Skeletal muscle satellite cell (primary cell): Measurements from ENCODE around the gene GRAMD1A. TPM values are rescaled to one million over a fixed set of nuclear protein-coding genes. Genes with fewer than 3 reads are reported as not detected.
A peak's percentile ranks its signal among the peaks of the same experiment; 100 is the strongest.

Experiments used
- H3K27me3 ChIP-seq: 2 replicates; pipeline ENCODE4 v1.7.0; 2013; ENCODE audit warnings: low read length; ENCODE audit not compliant: control insufficient read depth, insufficient read depth
- H3K36me3 ChIP-seq: 2 replicates; pipeline ENCODE4 v1.7.0; 2013; ENCODE audit warnings: mild to moderate bottlenecking, control low read depth, low read length; ENCODE audit not compliant: insufficient read depth
- H3K4me1 ChIP-seq: 2 replicates; pipeline ENCODE4 v1.7.0; 2013; ENCODE audit warnings: low read length; ENCODE audit not compliant: control insufficient read depth, insufficient read depth
- H3K4me2 ChIP-seq: 2 replicates; pipeline ENCODE4 v1.7.0; 2013; ENCODE audit warnings: mild to moderate bottlenecking, low read length
- H3K4me3 ChIP-seq: 2 replicates; pipeline ENCODE4 v1.7.0; 2013; ENCODE audit warnings: low read length
- H3K9ac ChIP-seq: 2 replicates; pipeline ENCODE4 v1.7.0; 2013; ENCODE audit warnings: mild to moderate bottlenecking, low read depth, low read length, moderate library complexity
- H3K9me3 ChIP-seq: replicated peaks from 2 replicates; pipeline ENCODE4 v1.7.0; 2013; ENCODE audit warnings: mild to moderate bottlenecking, control low read depth, low read length
- total RNA-seq: library from RNA; depleted of rRNA; stranded (reverse); fragments of >200 nt; gene quantifications from 2 replicates; pipeline ENCODE4 v1.2.3, GENCODE V29; 2012; rRNA removed

The GRAMD1A gene
- total RNA-seq = 17.7 and 17.9 TPM in 2 replicates

- Histone ChIP-seq H3K4me2 (peak within 1 kb of the TSS; percentile 98), H3K4me3 (peak within 1 kb of the TSS; percentile 75), H3K9me3 (no peaks in the 10 kb centered on the region), H3K9ac (peak within 1 kb of the TSS; percentile 89), H3K36me3 (peaks cover 6% of the 10 kb centered on the region), H3K27me3 (no peaks in the 10 kb centered on the region), H3K4me1 (peaks cover 19% of the 10 kb centered on the region)
Measured at GRCh38 chr19:34999498-35000337, at the start of gene GRAMD1A. Gene GRAMD1A, plus strand, starts transcription at chr19:35000323. Its CDS starts 156 bp downstream, at chr19:35000479.

GRCh38 chr19:34953092-34953491 lies 47.0 kb upstream of the GRAMD1A start:
- Histone ChIP-seq H3K4me1 (no peaks in the 10 kb centered on the region), H3K27me3 (no peaks in the 10 kb centered on the region), H3K4me2 (no peak overlapping the region), H3K9ac (no peak overlapping the region), H3K4me3 (no peak overlapping the region), H3K36me3 (peaks cover 14% of the 10 kb centered on the region), H3K9me3 (peaks cover 13% of the 10 kb centered on the region)

GRCh38 chr19:34957830-34958751 lies 42.0 kb upstream of the GRAMD1A start:
- Histone ChIP-seq H3K4me2 (no peak overlapping the region), H3K4me1 (peaks cover 9% of the 10 kb centered on the region), H3K36me3 (peaks cover 33% of the 10 kb centered on the region), H3K9ac (no peak overlapping the region), H3K4me3 (no peak overlapping the region), H3K9me3 (peaks cover 23% of the 10 kb centered on the region), H3K27me3 (no peaks in the 10 kb centered on the region)

- Histone ChIP-seq H3K4me2 (no peak overlapping the region), H3K27me3 (no peaks in the 10 kb centered on the region), H3K4me1 (peaks cover 9% of the 10 kb centered on the region), H3K36me3 (peaks cover 33% of the 10 kb centered on the region), H3K9me3 (peaks cover 23% of the 10 kb centered on the region), H3K9ac (no peak overlapping the region), H3K4me3 (no peak overlapping the region)
Measured at GRCh38 chr19:34959021-34959420, 41.1 kb upstream of the GRAMD1A start.

GRCh38 chr19:34960103-34960805 lies 39.9 kb upstream of the GRAMD1A start:
- Histone ChIP-seq H3K4me3 (no peak overlapping the region), H3K4me1 (peaks cover 9% of the 10 kb centered on the region), H3K27me3 (no peaks in the 10 kb centered on the region), H3K4me2 (no peak overlapping the region), H3K9me3 (peaks cover 23% of the 10 kb centered on the region), H3K36me3 (peaks cover 33% of the 10 kb centered on the region), H3K9ac (no peak overlapping the region)

GRCh38 chr19:34960940-34961679 lies 39.0 kb upstream of the GRAMD1A start:
- no peak overlapping the region for H3K4me3 ChIP-seq

GRCh38 chr19:34961775-34962686 lies 38.1 kb upstream of the GRAMD1A start:
- peaks cover 29% of the 10 kb centered on the region for H3K36me3 ChIP-seq
- H3K4me1 ChIP-seq = peaks cover 9% of the 10 kb centered on the region
- peak overlapping the region; percentile 92 for H3K4me2 ChIP-seq
- no peak overlapping the region for H3K9ac ChIP-seq
- no peaks in the 10 kb centered on the region for H3K27me3 ChIP-seq
- peak overlapping the region; percentile 95 for H3K4me3 ChIP-seq
- peaks cover 23% of the 10 kb centered on the region for H3K9me3 ChIP-seq

More at GRCh38 chr19:34960940-34961679, 39.0 kb upstream of the GRAMD1A start:
- Histone ChIP-seq H3K27me3 (no peaks in the 10 kb centered on the region), H3K9ac (no peak overlapping the region), H3K4me1 (peaks cover 9% of the 10 kb centered on the region), H3K36me3 (peaks cover 33% of the 10 kb centered on the region), H3K9me3 (peaks cover 23% of the 10 kb centered on the region), H3K4me2 (no peak overlapping the region)

GRCh38 chr19:34962687-34963572 lies 37.2 kb upstream of the GRAMD1A start:
- H3K4me2 ChIP-seq = peak overlapping the region; percentile 92
- H3K27me3 ChIP-seq = no peaks in the 10 kb centered on the region
- peaks cover 9% of the 10 kb centered on the region for H3K4me1 ChIP-seq
- H3K4me3 ChIP-seq = peak overlapping the region; percentile 95
- H3K36me3 ChIP-seq = peaks cover 20% of the 10 kb centered on the region
- H3K9me3 ChIP-seq = peaks cover 17% of the 10 kb centered on the region
- H3K9ac ChIP-seq = peak overlapping the region; percentile 75

- Histone ChIP-seq H3K27me3 (no peaks in the 10 kb centered on the region), H3K9me3 (peaks cover 8% of the 10 kb centered on the region), H3K4me2 (peak within 1 kb of the TSS; percentile 92), H3K4me1 (peaks cover 9% of the 10 kb centered on the region), H3K4me3 (peak within 1 kb of the TSS; percentile 95), H3K36me3 (peaks cover 12% of the 10 kb centered on the region), H3K9ac (peak within 1 kb of the TSS; percentile 75)
Measured at GRCh38 chr19:34963573-34964406, 36.3 kb upstream of the GRAMD1A start, which contains the start of gene ZNF792. Gene ZNF792, minus strand, starts transcription at chr19:34964229. Its CDS starts 567 bp downstream, at chr19:34963662.
